ENCODE measurements around the gene PHB1. TPM values are rescaled to one million over a fixed set of nuclear protein-coding genes. Genes with fewer than 3 reads are reported as not detected.

PHB1 gene
- total RNA-seq, result 100 to 1,000 TPM in 4 of 8 experiments, 10 to 100 TPM in 4; 63.4 to 196 (median 97.5) TPM

GRCh38 chr17:49414622-49415350 is at the start of gene PHB1:
PHB1 (minus strand) TSS chr17:49414882; CDS start chr17:49413264, 1,618 bp downstream.
- peaks cover 0 to 5% of the 10 kb centered on the region in 2 donors for H3K4me1 ChIP-seq (replicated peaks in 1 of 2)
- in situ Hi-C loops (cut with MboI; ENCODE audit: low pct_unique_long_range_greater_than_20kb in 2 of 9, low sequenced_read_pairs in 9 of 9, unreplicated experiment in 9 of 9), result loop anchor here in 6 of 9 experiments (10.0 to 25.0 kb wide), 3 partner anchors 140 to 273 kb away; partner anchors contain the start of gene SPOP (in 4 of the 6)
- peak within 1 kb of the TSS; percentile 62 to 87 (median 76) for H3K4me3 ChIP-seq
- peak; percentile 97 to 99 (median 99) for ATAC-seq (replicated peaks in 6 of 8)
- 0 to 4% (median 2%) methylated on average over 4 to 16 of the region's 30 CpGs; no CpG with 5 or more reads in 3 of the 10 experiments for WGBS, 10 experiments
- H3K27ac ChIP-seq, result peak within 1 kb of the TSS in 1 of 2 donors; percentile 13

GRCh38 chr17:49464049-49464448 is 49.4 kb upstream of the PHB1 start:
- Histone ChIP-seq H3K4me3 (no peak overlapping the region), H3K27ac (no peak overlapping the region), H3K4me1 (replicated peaks in 1 of 2) (peaks cover 20 to 22% of the 10 kb centered on the region in 2 donors)
- WGBS, 10 experiments, result 0 to 90% (median 67%) methylated on average over 1 to 2 of the region's 2 CpGs; no CpG with 5 or more reads in 3 of the 10 experiments
- no peak for ATAC-seq (replicated peaks in 6 of 8)
- in situ Hi-C loops (cut with MboI; ENCODE audit: low pct_unique_long_range_greater_than_20kb in 2 of 9, low sequenced_read_pairs in 9 of 9, unreplicated experiment in 9 of 9), result no loop called here

GRCh38 chr17:49461580-49461979 is 46.9 kb upstream of the PHB1 start:
- Histone ChIP-seq H3K27ac (no peak overlapping the region), H3K4me3 (no peak overlapping the region), H3K4me1 (replicated peaks in 1 of 2) (peaks cover 10 to 12% of the 10 kb centered on the region in 2 donors)
- WGBS, 10 experiments, result 19 to 100% (median 53%) methylated on average over 1 to 2 of the region's 2 CpGs; no CpG with 5 or more reads in 2 of the 10 experiments
- in situ Hi-C loops (cut with MboI; ENCODE audit: low pct_unique_long_range_greater_than_20kb in 2 of 9, low sequenced_read_pairs in 9 of 9, unreplicated experiment in 9 of 9), result no loop called here
- ATAC-seq (replicated peaks in 6 of 8), result no peak

- Histone ChIP-seq H3K4me3 (no peak overlapping the region), H3K4me1 (replicated peaks in 1 of 2) (peaks cover 12 to 16% of the 10 kb centered on the region in 2 donors), H3K27ac (no peak overlapping the region)
- WGBS, 10 experiments, result 51 to 100% (median 90%) methylated on average over 1 to 7 of the region's 7 CpGs; no CpG with 5 or more reads in 6 of the 10 experiments
- in situ Hi-C loops (cut with MboI; ENCODE audit: low pct_unique_long_range_greater_than_20kb in 2 of 9, low sequenced_read_pairs in 9 of 9, unreplicated experiment in 9 of 9), result no loop called here
- ATAC-seq (replicated peaks in 6 of 8), result no peak
Measured at GRCh38 chr17:49460401-49460800, 45.7 kb upstream of the PHB1 start.

- 28 to 55% (median 46%) methylated on average over 1 to 4 of the region's 7 CpGs; no CpG with 5 or more reads in 4 of the 10 experiments for WGBS, 10 experiments
- Histone ChIP-seq H3K27ac (no peak overlapping the region), H3K4me1 (replicated peaks in 1 of 2) (peaks cover 12 to 20% of the 10 kb centered on the region in 2 donors), H3K4me3 (no peak overlapping the region)
- peak in 3 of 8 experiments; percentile 21 to 27 (median 25) for ATAC-seq (replicated peaks in 6 of 8)
- in situ Hi-C loops (cut with MboI; ENCODE audit: low pct_unique_long_range_greater_than_20kb in 2 of 9, low sequenced_read_pairs in 9 of 9, unreplicated experiment in 9 of 9), result no loop called here
Measured at GRCh38 chr17:49459401-49459984, 44.8 kb upstream of the PHB1 start.

- ATAC-seq (replicated peaks in 6 of 8), result no peak
- Histone ChIP-seq H3K27ac (no peak overlapping the region), H3K4me1 (replicated peaks in 1 of 2) (peaks cover 15 to 34% of the 10 kb centered on the region in 2 donors), H3K4me3 (no peak overlapping the region)
- in situ Hi-C loops (cut with MboI; ENCODE audit: low pct_unique_long_range_greater_than_20kb in 2 of 9, low sequenced_read_pairs in 9 of 9, unreplicated experiment in 9 of 9), result no loop called here
- 60 to 100% (median 86%) methylated on average over 1 to 12 of the region's 15 CpGs for WGBS, 10 experiments
Measured at GRCh38 chr17:49457564-49458535, 43.2 kb upstream of the PHB1 start.

GRCh38 chr17:49456183-49456965 is 41.7 kb upstream of the PHB1 start:
- in situ Hi-C loops (cut with MboI; ENCODE audit: low pct_unique_long_range_greater_than_20kb in 2 of 9, low sequenced_read_pairs in 9 of 9, unreplicated experiment in 9 of 9), result no loop called here
- peak in 4 of 8 experiments; percentile 44 to 93 (median 74) for ATAC-seq (replicated peaks in 6 of 8)
- WGBS, 10 experiments, result 0 to 83% (median 38%) methylated on average over 1 to 4 of the region's 5 CpGs; no CpG with 5 or more reads in 1 of the 10 experiments
- Histone ChIP-seq H3K4me1 (replicated peaks in 1 of 2) (peaks cover 28 to 49% of the 10 kb centered on the region in 2 donors), H3K27ac (no peak overlapping the region), H3K4me3 (no peak overlapping the region)

- Histone ChIP-seq H3K4me3 (no peak overlapping the region), H3K4me1 (replicated peaks in 1 of 2) (peaks cover 38 to 58% of the 10 kb centered on the region in 2 donors), H3K27ac (no peak overlapping the region)
- in situ Hi-C loops (cut with MboI; ENCODE audit: low pct_unique_long_range_greater_than_20kb in 2 of 9, low sequenced_read_pairs in 9 of 9, unreplicated experiment in 9 of 9), result no loop called here
- ATAC-seq (replicated peaks in 6 of 8), result peak in 1 of 8 experiments; percentile 57
- no CpG with 5 or more reads among the region's 9 CpGs for WGBS, 10 experiments
Measured at GRCh38 chr17:49455272-49455861, 40.7 kb upstream of the PHB1 start.

- 30 to 100% (median 64%) methylated on average over 1 to 5 of the region's 5 CpGs; no CpG with 5 or more reads in 2 of the 10 experiments for WGBS, 10 experiments
- in situ Hi-C loops (cut with MboI; ENCODE audit: low pct_unique_long_range_greater_than_20kb in 2 of 9, low sequenced_read_pairs in 9 of 9, unreplicated experiment in 9 of 9), result no loop called here
- peak in 5 of 8 experiments; percentile 60 to 82 (median 75) for ATAC-seq (replicated peaks in 6 of 8)
- peaks cover 32 to 52% of the 10 kb centered on the region in 2 donors for H3K4me1 ChIP-seq (replicated peaks in 1 of 2)
- H3K27ac ChIP-seq, result peak overlapping the region in 1 of 2 donors; percentile 16
- H3K4me3 ChIP-seq, result no peak overlapping the region
Measured at GRCh38 chr17:49454050-49454449, 39.4 kb upstream of the PHB1 start.

GRCh38 chr17:49452661-49453060 is 38.0 kb upstream of the PHB1 start:
- Histone ChIP-seq H3K4me3 (no peak overlapping the region), H3K4me1 (replicated peaks in 1 of 2) (peaks cover 27 to 54% of the 10 kb centered on the region in 2 donors), H3K27ac (no peak overlapping the region)
- WGBS, 10 experiments, result 76 to 100% (median 97%) methylated on average over 1 to 3 of the region's 5 CpGs; no CpG with 5 or more reads in 4 of the 10 experiments
- in situ Hi-C loops (cut with MboI; ENCODE audit: low pct_unique_long_range_greater_than_20kb in 2 of 9, low sequenced_read_pairs in 9 of 9, unreplicated experiment in 9 of 9), result no loop called here
- ATAC-seq (replicated peaks in 6 of 8), result peak in 4 of 8 experiments; percentile 14 to 63 (median 44)

GRCh38 chr17:49452201-49452600 is 37.5 kb upstream of the PHB1 start:
- peak in 7 of 8 experiments; percentile 14 to 51 (median 44) for ATAC-seq (replicated peaks in 6 of 8)

More at GRCh38 chr17:49452201-49452600, 37.5 kb upstream of the PHB1 start:
- in situ Hi-C loops (cut with MboI; ENCODE audit: low pct_unique_long_range_greater_than_20kb in 2 of 9, low sequenced_read_pairs in 9 of 9, unreplicated experiment in 9 of 9), result no loop called here
- Histone ChIP-seq H3K4me3 (no peak overlapping the region), H3K27ac (no peak overlapping the region), H3K4me1 (replicated peaks in 1 of 2) (peaks cover 27 to 54% of the 10 kb centered on the region in 2 donors)
- WGBS, 10 experiments, result 20 to 80% (median 40%) methylated on average over 1 to 4 of the region's 5 CpGs; no CpG with 5 or more reads in 5 of the 10 experiments

All from motor neuron (in vitro differentiated cells).